ENCODE data around the gene CCDC197. TPM values are rescaled to one million over a fixed set of nuclear protein-coding genes. Genes with fewer than 3 reads are reported as not detected.
A peak's percentile ranks its signal among the peaks of the same experiment; 100 is the strongest.

CCDC197 gene
- total and polyA plus RNA-seq, 9 of the 15 experiments (the other 6 are each of a cell fraction or from before 2014, with no cell fraction given): not detected

- no peak for TF ChIP-seq RB1 (IDR thresholded peaks at IDR 0.05; ENCODE audit: low read depth)
- peak; percentile 92 for TF ChIP-seq CXXC5 (CRISPR knock-in tag; IDR thresholded peaks at IDR 0.05)
- peak; percentile 84 for TF ChIP-seq SP1 (CRISPR knock-in tag; IDR thresholded peaks at IDR 0.05)
- TF ChIP-seq RBBP5 (IDR thresholded peaks at IDR 0.05; ENCODE audit: borderline replicate concordance, insufficient read depth, low read length, poor library complexity, severe bottlenecking): no peak
- TF ChIP-seq ARHGAP35 (IDR thresholded peaks at IDR 0.05; ENCODE audit: partially characterized antibody): no peak
- peak; percentile 31; the same call in 1 of the 2 replicates for TF ChIP-seq VEZF1 (CRISPR knock-in tag; IDR thresholded peaks at IDR 0.05)
- no peak for TF ChIP-seq MED1 (CRISPR knock-in tag; IDR thresholded peaks at IDR 0.05; ENCODE audit: borderline replicate concordance)
- no peak for TF ChIP-seq ZNF324 (CRISPR knock-in tag; IDR thresholded peaks at IDR 0.05)
- no peak for TF ChIP-seq ATF3 (IDR thresholded peaks at IDR 0.05)
- no peak for TF ChIP-seq ATF3 (CRISPR knock-in tag; conservative IDR thresholded peaks at IDR 0.05)
- 0 out of 4 replicates have a peak, but pooled peaks of 1 of the 2 experiments have one; percentile 24 for TF ChIP-seq MNT (conservative IDR thresholded peaks at IDR 0.05)
- no peak for TF ChIP-seq DMBX1 (CRISPR knock-in tag; IDR thresholded peaks at IDR 0.05; ENCODE audit: borderline replicate concordance)
- TF ChIP-seq TAF15 (IDR thresholded peaks at IDR 0.05; ENCODE audit: low read depth, low read length): no peak
- no peak for TF ChIP-seq CHCHD3 (CRISPR knock-in tag; IDR thresholded peaks at IDR 0.05)
- TF ChIP-seq BRF2 (IDR thresholded peaks at IDR 0.05; ENCODE audit: borderline replicate concordance, insufficient read depth, insufficient read length): no peak
- no peak for TF ChIP-seq SMAD3 (CRISPR knock-in tag; conservative IDR thresholded peaks at IDR 0.05)
- peak; percentile 86 for TF ChIP-seq CREM (IDR thresholded peaks at IDR 0.05; ENCODE audit: low read depth)
- peak; percentile 19 to 24; a peak in 1 of 4 replicates for TF ChIP-seq NRF1 (conservative IDR thresholded peaks at IDR 0.05 in 1 of 2, IDR thresholded peaks at IDR 0.05 in 1 of 2)
These were observed 29.2 kb downstream of the CCDC197 start, which contains the start of gene OTUB2 (continued) for GRCh38 chr14:94026173-94026888.
